ENCODE data around the gene CAMK4.

The CAMK4 gene

GRCh38 chr5:111229221-111229835, 5.1 kb downstream of the CAMK4 start:
- DNase-seq (ENCODE audit: low read depth in 2 of 3, low spot score in 2 of 3), result no peak

DNA sequence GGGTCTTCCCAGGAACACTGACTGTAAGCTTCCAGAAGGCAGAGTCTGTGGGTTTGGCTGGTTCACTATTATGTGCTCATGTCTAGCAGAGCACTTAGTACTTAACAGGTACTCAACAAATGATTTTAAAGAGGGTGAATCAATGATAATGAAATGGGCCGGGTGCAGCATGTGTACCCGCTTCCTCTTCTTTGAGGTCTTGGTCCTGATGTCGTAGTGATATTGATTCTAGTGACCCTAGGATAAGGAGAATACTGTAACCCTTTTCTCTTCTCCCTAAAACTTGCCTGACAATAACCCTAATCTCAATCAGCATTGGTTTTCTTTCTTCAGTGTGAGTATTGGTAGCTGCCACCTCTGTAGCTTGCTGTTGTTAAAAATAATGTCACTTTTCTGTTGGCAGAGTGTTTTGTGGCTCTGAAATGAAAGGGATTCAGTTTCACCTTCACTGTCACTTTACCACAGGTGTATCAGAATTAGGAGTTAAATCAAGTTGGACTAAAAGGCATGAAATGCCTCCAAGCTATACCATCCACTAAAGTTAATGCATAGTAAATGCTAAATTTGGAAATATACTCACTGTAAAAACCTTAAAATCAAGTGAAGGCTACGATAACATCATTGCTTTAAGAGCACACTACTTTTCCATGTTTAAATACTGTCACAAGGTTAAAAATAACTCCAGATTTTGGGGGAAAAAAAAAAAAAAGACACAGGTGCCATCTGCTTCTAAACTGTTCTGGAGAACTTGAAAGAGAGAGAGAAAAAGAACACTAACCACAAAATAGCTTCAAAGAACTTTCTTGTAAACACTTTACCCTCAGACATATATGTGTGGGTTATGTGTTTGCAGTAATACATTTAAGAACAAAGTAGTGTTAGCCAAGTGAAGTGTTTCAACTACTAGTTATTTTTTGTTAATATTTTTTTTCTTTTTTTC, 6.0 kb downstream of the CAMK4 start:
- DNase-seq (ENCODE audit: low read depth in 2 of 3, low spot score in 2 of 3), result no peak

GRCh38 chr5:111231119-111231518, 6.9 kb downstream of the CAMK4 start:
- DNase-seq (ENCODE audit: low read depth in 2 of 3, low spot score in 2 of 3), result no peak

DNA sequence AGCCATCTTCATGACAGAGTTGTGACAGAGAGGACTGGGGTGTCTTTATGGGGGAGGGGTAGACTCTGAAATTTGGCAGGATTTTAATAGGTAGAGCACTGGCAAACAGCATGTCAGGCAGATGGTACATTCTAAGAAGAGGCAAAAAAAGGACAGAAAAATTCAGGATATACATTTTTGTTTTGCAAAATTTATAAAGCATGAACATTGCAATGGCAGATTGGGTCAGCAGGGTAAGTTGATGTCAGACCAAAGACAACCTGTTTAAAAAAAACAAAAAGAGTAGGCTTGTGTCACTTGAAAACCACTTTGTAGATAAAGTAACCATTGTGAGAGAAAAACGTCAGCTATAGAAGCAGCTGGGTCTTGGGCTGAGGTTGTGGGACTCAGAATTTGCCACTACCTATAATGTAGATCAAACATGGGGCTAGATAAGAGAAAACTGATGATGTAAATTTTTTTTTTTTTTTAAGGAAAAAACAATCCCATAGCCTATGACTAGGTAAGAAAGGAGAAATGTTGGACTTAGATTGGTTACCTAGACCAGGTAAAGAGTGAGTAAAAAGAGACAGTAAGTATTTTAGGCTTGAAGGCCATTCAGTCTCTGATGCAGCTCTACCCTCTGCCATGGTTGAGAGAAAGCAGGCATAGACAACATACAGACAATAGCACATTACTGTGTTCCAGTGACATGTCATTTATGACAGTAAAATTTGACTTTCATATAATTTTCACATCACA, 8.3 kb downstream of the CAMK4 start:
- no peak for DNase-seq (ENCODE audit: low read depth in 2 of 3, low spot score in 2 of 3)

DNA sequence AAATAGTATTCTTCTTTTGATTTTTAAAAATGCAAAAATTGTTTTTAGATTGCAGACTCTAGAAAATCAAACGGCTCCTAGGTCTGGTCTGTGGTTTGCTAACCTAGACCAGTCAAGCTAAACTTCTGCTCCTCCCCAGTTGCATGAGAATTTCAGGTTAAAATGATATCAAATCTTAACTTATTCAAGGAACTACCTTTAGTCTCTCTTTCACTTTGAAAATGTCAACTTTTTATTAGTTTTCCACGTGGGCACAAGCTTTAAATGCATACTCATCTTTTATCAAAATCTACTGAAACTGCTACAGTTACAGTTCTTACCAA, 8.8 kb downstream of the CAMK4 start:
- DNase-seq (ENCODE audit: low read depth in 2 of 3, low spot score in 2 of 3), result no peak

GRCh38 chr5:111234125-111234524, 9.9 kb downstream of the CAMK4 start:
- DNase-seq (ENCODE audit: low read depth in 2 of 3, low spot score in 2 of 3), result no peak

DNA sequence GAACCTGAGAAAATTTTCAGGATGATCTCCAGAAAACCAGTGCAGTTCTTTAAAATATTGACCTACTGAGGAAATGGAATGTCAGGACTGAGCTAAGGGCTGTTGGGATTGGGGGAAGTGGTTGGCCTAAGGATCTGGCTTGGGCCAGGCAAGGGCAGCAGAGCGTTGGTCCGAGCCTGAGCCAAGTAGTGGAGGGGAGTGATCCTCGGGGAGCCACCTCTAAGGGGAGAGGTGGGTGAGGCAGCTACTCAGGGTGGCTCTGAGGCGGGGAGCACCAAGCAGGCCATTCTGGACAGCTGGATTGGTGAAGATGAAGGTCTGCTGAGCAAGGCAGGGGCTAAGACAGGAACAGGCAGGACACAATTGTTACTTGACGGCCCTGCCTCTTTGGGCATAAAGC, 11.5 kb downstream of the CAMK4 start:
- no peak for DNase-seq (ENCODE audit: low read depth in 2 of 3, low spot score in 2 of 3)

- no peak for DNase-seq (ENCODE audit: low read depth in 2 of 3, low spot score in 2 of 3)
These were observed 12.2 kb downstream of the CAMK4 start for GRCh38 chr5:111236348-111236747.

DNA sequence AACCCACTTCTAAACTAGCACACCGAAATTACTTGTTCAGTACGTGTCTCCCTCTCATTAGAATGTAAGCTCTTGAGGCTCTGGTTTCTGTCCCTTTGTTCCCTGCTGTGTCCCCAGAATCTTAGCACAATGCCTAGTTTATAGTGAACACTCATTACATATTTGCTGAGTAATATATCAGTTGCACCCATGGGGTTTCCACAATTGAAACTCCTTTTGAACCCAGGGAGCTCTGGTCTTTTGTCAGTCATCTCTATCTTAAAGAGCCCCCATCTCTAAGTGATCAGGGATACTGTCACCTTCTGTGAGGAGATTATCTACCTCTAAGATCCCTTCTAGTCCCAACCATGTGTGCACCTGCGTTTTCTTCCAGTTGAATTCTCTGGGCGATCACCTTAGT, 12.8 kb downstream of the CAMK4 start:
- no peak for DNase-seq (ENCODE audit: low read depth in 2 of 3, low spot score in 2 of 3)

DNA sequence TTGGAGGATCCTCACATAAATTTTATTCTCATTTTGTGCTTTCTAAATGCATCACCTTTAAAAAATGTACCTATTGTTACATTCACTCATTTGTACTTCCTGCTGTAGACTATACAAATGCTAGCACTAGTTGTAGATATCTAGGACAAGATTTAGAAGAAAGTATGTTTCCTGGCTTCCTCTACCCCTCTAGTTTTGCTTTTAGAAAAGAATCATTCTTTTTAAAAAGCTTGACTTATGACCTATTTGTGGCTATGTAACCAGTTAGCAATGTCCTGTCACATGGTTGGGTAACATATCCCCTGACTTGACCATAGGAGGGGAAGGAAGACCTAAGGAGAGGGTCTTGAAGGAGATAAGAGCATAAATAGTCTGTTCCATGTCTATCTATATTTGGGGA, 13.3 kb downstream of the CAMK4 start:
- no peak for DNase-seq (ENCODE audit: low read depth in 2 of 3, low spot score in 2 of 3)

- DNase-seq (ENCODE audit: low read depth in 2 of 3, low spot score in 2 of 3), result no peak
These were observed 14.4 kb downstream of the CAMK4 start for GRCh38 chr5:111238431-111239225.

DNA sequence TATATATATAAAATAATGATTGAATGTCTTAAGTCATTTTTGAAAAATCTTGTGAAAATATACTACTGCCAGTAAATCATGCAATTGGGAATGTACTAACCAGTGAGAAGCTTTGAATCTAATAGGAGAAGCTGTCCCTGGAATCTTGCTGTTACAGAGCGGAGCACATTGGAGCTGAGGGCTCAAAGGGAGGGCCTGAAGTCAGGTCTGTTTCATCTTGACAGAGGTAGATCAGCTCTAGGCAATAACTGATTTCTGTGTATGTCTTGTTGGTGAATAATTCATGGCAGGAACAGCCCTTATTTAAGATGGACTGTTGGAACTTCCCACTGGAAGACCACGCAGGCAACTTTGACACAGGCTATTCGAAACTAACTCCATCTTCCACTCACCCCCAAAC, 17.5 kb downstream of the CAMK4 start:
- no peak for DNase-seq (ENCODE audit: low read depth in 2 of 3, low spot score in 2 of 3)

DNA sequence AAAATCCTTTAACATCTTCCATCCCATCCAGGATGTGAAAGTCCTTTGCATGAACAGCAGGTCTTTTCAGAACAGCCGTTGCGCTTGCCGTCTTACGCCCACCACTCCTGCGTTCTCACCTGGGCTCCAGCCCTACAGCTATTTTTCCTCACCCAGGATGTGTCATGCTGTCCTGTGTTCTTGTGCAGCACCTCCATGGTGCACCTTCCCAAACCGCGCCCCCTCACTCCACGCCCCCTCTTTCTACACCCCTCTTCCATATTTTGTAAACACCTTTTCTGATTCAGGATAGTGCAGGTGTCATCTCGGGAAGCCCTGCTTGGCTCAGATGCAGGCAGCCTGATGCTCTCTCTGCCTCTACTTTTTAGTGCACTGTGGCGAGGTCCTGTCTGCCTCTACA, 18.4 kb downstream of the CAMK4 start:
- DNase-seq (ENCODE audit: low read depth in 2 of 3, low spot score in 2 of 3), result no peak

GRCh38 chr5:111243318-111243717, 19.1 kb downstream of the CAMK4 start:
- DNase-seq (ENCODE audit: low read depth in 2 of 3, low spot score in 2 of 3), result no peak

DNA sequence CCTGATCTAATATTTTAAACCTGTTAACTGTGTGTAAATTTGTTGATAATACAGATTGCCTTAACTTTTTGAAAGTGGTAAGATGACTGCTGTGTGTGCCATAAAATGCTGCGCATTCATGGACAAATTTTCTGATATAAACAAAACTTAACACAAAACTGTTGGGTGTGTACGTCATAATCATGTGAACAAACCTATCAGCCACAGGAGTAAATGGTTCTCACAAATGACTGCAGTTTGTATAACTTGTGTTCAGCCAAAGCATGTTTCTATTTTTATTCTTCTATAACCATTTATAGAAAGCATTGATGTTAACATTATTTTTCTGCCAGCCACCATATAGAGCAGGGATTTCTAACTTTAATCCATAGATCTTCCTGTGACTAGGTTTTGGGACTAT, 21.5 kb downstream of the CAMK4 start:
- DNase-seq (ENCODE audit: low read depth in 2 of 3, low spot score in 2 of 3), result no peak

GRCh38 chr5:111246459-111246858, 22.3 kb downstream of the CAMK4 start:
- DNase-seq (ENCODE audit: low read depth in 2 of 3, low spot score in 2 of 3), result no peak

DNA sequence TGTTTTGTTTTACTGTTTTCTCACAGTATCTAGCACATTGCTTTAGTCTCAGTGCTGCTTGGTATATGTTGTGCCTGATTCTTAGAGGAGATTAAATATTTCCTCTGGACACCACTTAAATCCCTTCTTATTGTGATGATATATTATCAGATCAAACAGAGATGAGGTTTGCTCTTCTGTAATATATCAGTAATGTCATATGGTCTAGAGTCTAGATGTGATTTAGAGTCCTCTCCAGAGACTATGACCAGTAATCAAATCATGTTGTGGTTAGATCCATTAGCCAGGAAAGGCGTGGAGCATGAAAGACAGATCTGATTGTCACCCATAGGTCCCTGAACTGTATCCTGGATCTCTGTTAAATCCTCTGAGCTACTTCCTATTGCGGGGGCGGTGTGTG, 24.4 kb downstream of the CAMK4 start:
- DNase-seq (ENCODE audit: low read depth in 2 of 3, low spot score in 2 of 3), result no peak

DNA sequence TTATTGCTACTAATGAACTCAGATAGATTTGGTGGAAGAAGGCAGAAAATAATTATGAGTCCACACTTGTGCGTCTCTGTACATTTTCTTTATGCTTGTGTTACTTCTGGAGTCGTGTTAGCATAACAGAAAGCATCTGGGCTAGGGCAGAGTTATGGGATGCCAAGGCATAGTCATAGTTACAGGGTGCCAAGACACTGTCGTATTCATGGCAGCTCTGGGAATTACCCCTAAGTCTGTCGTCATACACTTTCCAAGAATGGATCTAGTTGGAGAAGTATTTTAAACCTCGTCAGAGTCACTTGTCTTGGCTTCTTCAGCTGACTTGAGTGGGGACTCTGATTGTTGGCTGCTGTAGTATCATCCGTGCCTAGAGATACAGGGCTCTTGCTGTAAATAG, 27.7 kb downstream of the CAMK4 start:
- DNase-seq (ENCODE audit: low read depth in 2 of 3, low spot score in 2 of 3), result no peak

DNA sequence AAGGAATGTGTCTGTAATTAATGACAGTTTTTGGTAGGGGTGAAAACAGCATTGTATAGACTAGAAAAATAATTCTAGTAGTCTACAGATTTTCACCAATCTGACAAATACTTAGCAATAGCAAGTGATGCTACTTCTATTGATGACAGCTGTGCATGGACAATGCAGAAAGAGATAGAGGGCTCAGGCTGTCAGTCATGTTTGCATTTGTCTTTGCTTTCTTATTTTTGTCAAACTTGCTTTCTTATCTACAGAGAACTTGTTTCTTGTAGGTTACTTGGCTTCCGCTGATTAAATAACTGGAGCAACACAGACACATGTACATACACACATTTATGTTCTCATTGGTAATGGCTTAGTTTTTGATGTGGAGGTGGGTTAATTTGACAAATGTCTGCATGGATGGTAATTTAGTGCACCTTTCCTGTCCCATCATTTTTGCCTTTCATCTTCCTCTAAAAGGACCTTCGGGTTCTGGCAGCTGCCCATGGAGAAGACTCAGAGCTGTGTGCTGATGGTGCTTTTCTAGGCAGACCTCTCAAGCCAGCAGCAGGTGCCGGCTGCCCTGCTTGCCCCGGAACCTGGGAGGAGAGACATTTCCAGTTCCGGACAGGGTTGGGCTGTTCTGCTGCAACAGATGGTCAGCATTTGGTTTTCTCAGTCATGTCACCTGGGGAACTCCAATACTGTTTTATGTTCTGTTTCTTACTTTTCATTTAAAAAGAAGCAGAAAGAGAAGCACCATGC, 28.8 kb downstream of the CAMK4 start:
- no peak for DNase-seq (ENCODE audit: low read depth in 2 of 3, low spot score in 2 of 3)

DNA sequence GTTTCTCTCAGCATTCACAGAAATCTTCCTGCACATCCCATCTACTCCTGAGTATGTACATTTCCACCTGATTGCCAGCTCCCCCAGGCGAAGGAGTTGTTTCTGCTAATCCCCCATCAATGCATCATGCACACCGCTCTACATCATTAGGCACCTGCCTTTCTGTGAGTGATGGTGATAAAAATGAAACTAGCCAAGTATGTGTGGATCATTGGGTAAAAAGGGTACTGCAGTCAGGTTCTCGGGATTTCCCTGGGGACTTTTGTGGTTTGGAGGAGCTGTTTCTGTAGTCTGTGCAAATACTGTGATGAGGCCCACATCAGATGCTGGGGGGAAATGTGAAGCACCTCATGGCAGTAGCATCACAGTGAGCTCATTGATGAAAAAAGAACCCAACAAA, 30.4 kb downstream of the CAMK4 start:
- DNase-seq (ENCODE audit: low read depth in 2 of 3, low spot score in 2 of 3), result peak in 2 of 3 experiments; percentile 47

DNA sequence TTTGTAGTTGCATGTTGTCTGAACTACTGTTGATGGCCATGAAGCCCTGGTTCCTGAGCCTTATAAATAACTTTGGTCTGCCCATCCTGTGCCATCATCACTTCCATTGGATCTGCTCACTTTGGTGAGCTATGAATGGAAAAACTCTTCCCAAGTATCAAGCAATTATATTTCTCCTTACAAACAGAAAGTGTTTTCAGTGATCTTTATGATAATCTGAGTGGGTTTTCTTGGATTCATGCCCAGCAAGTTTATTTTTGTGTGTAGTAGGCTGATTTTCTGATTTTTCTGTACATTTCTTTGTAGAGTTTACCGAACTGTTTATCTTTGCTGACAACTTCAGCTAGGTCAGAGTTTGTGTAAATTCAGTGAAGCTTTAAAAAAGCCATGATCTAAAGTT, 31.0 kb downstream of the CAMK4 start:
- no peak for DNase-seq (ENCODE audit: low read depth in 2 of 3, low spot score in 2 of 3)
